ENCODE results near the gene CFB. TPM values are rescaled to one million over a fixed set of nuclear protein-coding genes. Genes with fewer than 3 reads are reported as not detected.

CFB gene
- total and polyA plus RNA-seq, 2 of the 13 experiments (the other 11 are each of a cell fraction or from before 2014, with no cell fraction given): 171 to 513 TPM

DNA sequence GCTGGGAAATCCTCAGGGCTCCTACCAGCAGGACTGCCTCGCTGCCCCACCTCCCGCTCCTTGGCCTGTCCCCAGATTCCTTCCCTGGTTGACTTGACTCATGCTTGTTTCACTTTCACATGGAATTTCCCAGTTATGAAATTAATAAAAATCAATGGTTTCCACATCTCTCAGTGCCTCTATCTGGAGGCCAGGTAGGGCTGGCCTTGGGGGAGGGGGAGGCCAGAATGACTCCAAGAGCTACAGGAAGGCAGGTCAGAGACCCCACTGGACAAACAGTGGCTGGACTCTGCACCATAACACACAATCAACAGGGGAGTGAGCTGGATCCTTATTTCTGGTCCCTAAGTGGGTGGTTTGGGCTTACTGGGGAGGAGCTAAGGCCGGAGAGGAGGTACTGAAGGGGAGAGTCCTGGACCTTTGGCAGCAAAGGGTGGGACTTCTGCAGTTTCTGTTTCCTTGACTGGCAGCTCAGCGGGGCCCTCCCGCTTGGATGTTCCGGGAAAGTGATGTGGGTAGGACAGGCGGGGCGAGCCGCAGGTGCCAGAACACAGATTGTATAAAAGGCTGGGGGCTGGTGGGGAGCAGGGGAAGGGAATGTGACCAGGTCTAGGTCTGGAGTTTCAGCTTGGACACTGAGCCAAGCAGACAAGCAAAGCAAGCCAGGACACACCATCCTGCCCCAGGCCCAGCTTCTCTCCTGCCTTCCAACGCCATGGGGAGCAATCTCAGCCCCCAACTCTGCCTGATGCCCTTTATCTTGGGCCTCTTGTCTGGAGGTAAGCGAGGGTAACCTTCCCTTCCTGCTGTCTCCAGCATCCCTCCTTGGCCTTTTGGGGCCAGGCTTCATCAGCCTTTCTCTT is at the start of gene CFB (continued):
- TF ChIP-seq, protein P1, sequence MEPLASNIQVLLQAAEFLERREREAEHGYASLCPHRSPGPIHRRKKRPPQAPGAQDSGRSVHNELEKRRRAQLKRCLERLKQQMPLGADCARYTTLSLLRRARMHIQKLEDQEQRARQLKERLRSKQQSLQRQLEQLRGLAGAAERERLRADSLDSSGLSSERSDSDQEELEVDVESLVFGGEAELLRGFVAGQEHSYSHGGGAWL (CRISPR knock-in tag; IDR thresholded peaks at IDR 0.05): peak; percentile 67
- TF ChIP-seq SOX5 (CRISPR knock-in tag; IDR thresholded peaks at IDR 0.05; ENCODE audit: borderline replicate concordance): peak; percentile 84
- no peak for TF ChIP-seq ETV6 (CRISPR knock-in tag; conservative IDR thresholded peaks at IDR 0.05)
- TF ChIP-seq ZMYM4 (CRISPR knock-in tag; IDR thresholded peaks at IDR 0.05): peak; percentile 48; the same call in 1 of the 2 replicates
- no peak for TF ChIP-seq ZNF879 (CRISPR knock-in tag; IDR thresholded peaks at IDR 0.05)
- no peak for TF ChIP-seq KMT2A (CRISPR knock-in tag; IDR thresholded peaks at IDR 0.05)
- peak; percentile 83; the same call in 1 of the 2 replicates for TF ChIP-seq MAF1 (CRISPR knock-in tag; IDR thresholded peaks at IDR 0.05; ENCODE audit: borderline replicate concordance)
- peak; percentile 98 for TF ChIP-seq DR1 (CRISPR knock-in tag; IDR thresholded peaks at IDR 0.05)
- TF ChIP-seq, protein P2, sequence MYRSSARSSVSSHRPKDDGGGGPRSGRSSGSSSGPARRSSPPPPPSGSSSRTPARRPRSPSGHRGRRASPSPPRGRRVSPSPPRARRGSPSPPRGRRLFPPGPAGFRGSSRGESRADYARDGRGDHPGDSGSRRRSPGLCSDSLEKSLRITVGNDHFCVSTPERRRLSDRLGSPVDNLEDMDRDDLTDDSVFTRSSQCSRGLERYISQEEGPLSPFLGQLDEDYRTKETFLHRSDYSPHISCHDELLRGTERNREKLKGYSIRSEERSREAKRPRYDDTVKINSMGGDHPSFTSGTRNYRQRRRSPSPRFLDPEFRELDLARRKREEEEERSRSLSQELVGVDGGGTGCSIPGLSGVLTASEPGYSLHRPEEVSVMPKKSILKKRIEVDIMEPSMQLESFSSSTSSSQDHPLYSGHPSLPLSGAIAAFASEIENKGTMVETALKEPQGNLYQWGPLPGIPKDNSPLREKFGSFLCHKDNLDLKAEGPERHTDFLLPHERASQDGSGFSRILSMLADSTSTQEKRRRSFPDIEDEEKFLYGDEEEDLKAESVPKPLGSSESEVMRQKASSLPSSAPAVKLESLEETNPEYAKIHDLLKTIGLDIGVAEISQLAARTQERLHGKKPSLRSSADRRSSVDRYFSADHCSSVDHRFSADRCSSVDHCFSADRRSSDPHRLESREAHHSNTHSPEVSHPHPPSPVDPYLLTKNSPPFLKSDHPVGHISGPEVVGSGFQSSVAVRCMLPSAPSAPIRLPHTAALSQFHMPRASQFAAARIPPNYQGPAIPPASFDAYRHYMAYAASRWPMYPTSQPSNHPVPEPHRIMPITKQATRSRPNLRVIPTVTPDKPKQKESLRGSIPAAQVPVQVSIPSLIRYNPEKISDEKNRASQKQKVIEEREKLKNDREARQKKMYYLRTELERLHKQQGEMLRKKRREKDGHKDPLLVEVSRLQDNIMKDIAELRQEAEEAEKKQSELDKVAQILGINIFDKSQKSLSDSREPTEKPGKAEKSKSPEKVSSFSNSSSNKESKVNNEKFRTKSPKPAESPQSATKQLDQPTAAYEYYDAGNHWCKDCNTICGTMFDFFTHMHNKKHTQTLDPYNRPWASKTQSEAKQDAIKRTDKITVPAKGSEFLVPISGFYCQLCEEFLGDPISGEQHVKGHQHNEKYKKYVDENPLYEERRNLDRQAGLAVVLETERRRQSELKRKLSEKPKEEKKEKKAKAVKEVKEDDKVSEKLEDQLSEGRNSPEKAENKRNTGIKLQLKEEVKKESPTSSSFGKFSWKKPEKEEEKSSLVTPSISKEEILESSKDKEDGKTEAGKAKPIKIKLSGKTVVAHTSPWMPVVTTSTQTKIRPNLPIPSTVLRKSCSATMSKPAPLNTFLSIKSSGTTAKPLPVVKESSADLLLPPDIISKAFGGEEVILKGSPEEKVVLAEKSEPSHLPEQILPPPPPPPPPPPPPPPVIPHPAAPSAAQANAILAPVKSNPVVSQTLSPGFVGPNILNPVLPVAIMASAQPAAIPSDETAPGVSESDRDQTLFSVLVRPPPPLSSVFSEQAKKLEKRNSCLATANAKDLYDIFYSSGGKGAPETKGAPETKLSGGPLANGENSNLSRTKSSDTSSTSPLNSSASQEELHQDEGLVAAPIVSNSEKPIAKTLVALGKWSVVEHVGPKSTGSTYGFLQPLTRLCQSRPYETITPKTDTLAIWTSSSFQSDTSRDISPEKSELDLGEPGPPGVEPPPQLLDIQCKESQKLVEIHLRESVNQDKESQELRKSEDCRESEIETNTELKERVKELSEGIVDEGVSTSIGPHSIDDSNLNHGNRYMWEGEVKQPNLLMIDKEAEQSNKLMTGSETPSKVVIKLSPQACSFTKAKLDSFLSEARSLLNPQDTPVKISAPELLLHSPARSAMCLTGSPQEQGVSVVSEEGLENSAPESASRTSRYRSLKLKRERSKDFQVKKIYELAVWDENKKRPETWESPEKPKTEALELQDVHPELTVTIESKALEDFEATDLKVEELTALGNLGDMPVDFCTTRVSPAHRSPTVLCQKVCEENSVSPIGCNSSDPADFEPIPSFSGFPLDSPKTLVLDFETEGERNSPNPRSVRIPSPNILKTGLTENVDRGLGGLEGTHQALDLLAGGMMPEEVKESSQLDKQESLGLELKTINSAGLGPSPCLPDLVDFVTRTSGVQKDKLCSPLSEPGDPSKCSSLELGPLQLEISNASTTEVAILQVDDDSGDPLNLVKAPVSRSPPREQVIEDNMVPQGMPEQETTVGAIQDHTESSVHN (CRISPR knock-in tag; IDR thresholded peaks at IDR 0.05): no peak
- no peak for TF ChIP-seq SP1 (IDR thresholded peaks at IDR 0.05)
- TF ChIP-seq SP1 (CRISPR knock-in tag; IDR thresholded peaks at IDR 0.05): peak; percentile 60
- peak; percentile 26; the same call in 1 of the 2 replicates for TF ChIP-seq ZNF83 (CRISPR knock-in tag; IDR thresholded peaks at IDR 0.05; ENCODE audit: borderline replicate concordance)
- peak; percentile 66; the same call in 1 of the 2 replicates for TF ChIP-seq YEATS2 (CRISPR knock-in tag; IDR thresholded peaks at IDR 0.05; ENCODE audit: borderline replicate concordance)
- peak; percentile 94 for TF ChIP-seq ZC3H13 (CRISPR knock-in tag; IDR thresholded peaks at IDR 0.05)
- no peak for TF ChIP-seq GLI4 (CRISPR knock-in tag; IDR thresholded peaks at IDR 0.05; ENCODE audit: borderline replicate concordance)
- peak; percentile 73 for TF ChIP-seq SPEN (CRISPR knock-in tag; IDR thresholded peaks at IDR 0.05; ENCODE audit: low read depth)
- peak; percentile 59 for TF ChIP-seq ARNTL (CRISPR knock-in tag; IDR thresholded peaks at IDR 0.05)
- TF ChIP-seq TSC22D2 (CRISPR knock-in tag; IDR thresholded peaks at IDR 0.05; ENCODE audit: borderline replicate concordance): no peak; the same call in 1 of the 2 replicates
- TF ChIP-seq GZF1 (CRISPR knock-in tag; IDR thresholded peaks at IDR 0.05): no peak; the same call in 1 of the 2 replicates
- TF ChIP-seq, protein P3, sequence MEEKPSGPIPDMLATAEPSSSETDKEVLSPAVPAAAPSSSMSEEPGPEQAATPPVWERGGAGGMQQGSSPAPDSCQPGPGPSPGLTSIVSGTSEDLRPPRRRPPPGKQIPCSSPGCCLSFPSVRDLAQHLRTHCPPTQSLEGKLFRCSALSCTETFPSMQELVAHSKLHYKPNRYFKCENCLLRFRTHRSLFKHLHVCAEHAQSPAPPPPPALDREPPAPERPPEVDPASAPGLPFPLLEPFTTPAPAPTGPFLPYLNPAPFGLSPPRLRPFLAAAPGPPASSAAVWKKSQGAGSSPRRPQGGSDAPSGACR (CRISPR knock-in tag; IDR thresholded peaks at IDR 0.05): no peak
- TF ChIP-seq SIX4 (CRISPR knock-in tag; IDR thresholded peaks at IDR 0.05): peak; percentile 62
- TF ChIP-seq SRSF4 (IDR thresholded peaks at IDR 0.05; ENCODE audit: low read depth, low read length, poor library complexity, severe bottlenecking): no peak
